Heart left ventricle (tissue), 13 donors: ENCODE data around the gene RFWD3.

Source experiments
- POLR2A ChIP-seq, 2 donors: fragments of 450-650 bp; IDR thresholded peaks; one replicate each; pipeline ENCODE4 v1.6.1; 2017; ENCODE audit warnings: antibody characterized with exemption in 2 of 2, mild to moderate bottlenecking in 2 of 2, moderate library complexity in 2 of 2
- TF ChIP-seq, protein P1 (sequence below), 12 donors: fragments of 200-600 bp; sonication (generic) in 4 of 12; IDR thresholded peaks; one replicate each; pipeline versions ENCODE4 v1.5.0 to v1.8.0; 2018 to 2022; ENCODE audit warnings: antibody characterized with exemption in 12 of 12, mild to moderate bottlenecking in 5 of 12
- donor health status: ischemic (EF 13 %, LVEDD 7.1; RV severe dilation, severe dysfunction).
- donor health status: DM: no; HTN: yes; CAD: no.
- donor health status: DM: no; HTN: no; CAD: no.
- donor health status: ischemic (EF 25% LVEDD 6.9; RV normal size, moderate dysfunction).
- donor health status: ischemic (EF 25% LVEDD 5.7; RV mildly dilated, moderate dysfunction).
- donor health status: ischemic (EF 35%, LVEDD 5.7; RV mildly dilated, moderate dysfunction).
- donor health status: nonischemic (EF 11% LVEDD 7.7; RV severe dilation, severe dysfunction).
- donor health status: DM: yes; HTN: yes; CAD: no.
- donor health status: PGD.
- donor health status: ischemic (EF 29% LVEDD 5.4; RV normal size, mild dysfunction).
- donor health status: nonischemic (EF 23%, LVEDD 6.1; RV moderate dilation, normal function).

DNA sequence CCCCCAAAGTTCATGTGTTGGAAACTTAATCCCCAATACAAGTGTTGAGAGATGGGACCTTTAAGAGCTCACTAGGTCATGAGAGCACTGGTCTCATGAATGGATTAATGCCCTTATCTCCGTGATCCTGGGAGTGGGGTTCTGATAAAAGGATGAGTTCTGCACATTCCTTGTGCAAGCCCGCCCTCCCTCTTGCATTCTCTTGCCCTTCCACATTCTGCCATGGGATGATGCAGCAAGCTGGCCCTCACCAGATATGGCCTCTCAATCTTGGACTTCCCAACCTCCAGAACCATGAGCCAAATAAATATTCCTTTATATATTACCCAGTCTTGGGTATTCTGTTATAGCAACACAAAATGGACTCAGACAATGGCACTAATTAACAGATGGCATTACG, 73.8 kb downstream of the RFWD3 start:
- no peak for TF ChIP-seq POLR2A (IDR thresholded peaks at IDR 0.05)
- TF ChIP-seq, protein P1, sequence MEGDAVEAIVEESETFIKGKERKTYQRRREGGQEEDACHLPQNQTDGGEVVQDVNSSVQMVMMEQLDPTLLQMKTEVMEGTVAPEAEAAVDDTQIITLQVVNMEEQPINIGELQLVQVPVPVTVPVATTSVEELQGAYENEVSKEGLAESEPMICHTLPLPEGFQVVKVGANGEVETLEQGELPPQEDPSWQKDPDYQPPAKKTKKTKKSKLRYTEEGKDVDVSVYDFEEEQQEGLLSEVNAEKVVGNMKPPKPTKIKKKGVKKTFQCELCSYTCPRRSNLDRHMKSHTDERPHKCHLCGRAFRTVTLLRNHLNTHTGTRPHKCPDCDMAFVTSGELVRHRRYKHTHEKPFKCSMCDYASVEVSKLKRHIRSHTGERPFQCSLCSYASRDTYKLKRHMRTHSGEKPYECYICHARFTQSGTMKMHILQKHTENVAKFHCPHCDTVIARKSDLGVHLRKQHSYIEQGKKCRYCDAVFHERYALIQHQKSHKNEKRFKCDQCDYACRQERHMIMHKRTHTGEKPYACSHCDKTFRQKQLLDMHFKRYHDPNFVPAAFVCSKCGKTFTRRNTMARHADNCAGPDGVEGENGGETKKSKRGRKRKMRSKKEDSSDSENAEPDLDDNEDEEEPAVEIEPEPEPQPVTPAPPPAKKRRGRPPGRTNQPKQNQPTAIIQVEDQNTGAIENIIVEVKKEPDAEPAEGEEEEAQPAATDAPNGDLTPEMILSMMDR (IDR thresholded peaks at IDR 0.05), result no peak
